PFSK-1 (cell line): Measurements from ENCODE around the gene CEP57.

ENCODE experiments used
- POLR2AphosphoS5 ChIP-seq: IDR thresholded peaks from 2 replicates; pipeline ENCODE4 v1.6.1; 2012; ENCODE audit warnings: low read depth, mild to moderate bottlenecking, control low read depth, low read length, moderate library complexity
- SIN3A ChIP-seq: IDR thresholded peaks from 2 replicates; pipeline ENCODE4 v1.6.1; 2012; ENCODE audit warnings: mild to moderate bottlenecking, low read length, moderate library complexity, borderline replicate concordance; ENCODE audit not compliant: insufficient read depth

- TF ChIP-seq SIN3A (no peak), POLR2AphosphoS5 (no peak)
Observed at GRCh38 chr11:95764267-95764898, 25.9 kb upstream of the CEP57 start.
